T-cell (primary cell): ENCODE measurements around the gene FBXO34. TPM values are rescaled to one million over a fixed set of nuclear protein-coding genes. Genes with fewer than 3 reads are reported as not detected.

Experiments
- ATAC-seq, 4 experiments: fragments of 200-7000 bp in 3 of 4; fragments of 150-1000 bp in 1 of 4; cut with Tn5 transposase; replicated peaks in 1 of 4; 1 replicate in 3 of 4; 2 replicates in 1 of 4; pipeline ENCODE4 v1.10.0; 2021; ENCODE audit warnings: moderate library complexity in 3 of 4, mild to moderate bottlenecking in 2 of 4, moderate number of reproducible peaks in 1 of 4
- CTCF ChIA-PET, 2 donors: fragments of 300-600 bp; sonication (Branson Sonifier 250); formaldehyde crosslinking; loops; one replicate each; lab custom pipeline; 2022; ENCODE audit warnings: antibody characterized with exemption in 2 of 2; lab: Charles Lee
- POLR2A ChIA-PET, 2 donors: fragments of 300-600 bp; sonication (Branson Sonifier 250); formaldehyde crosslinking; loops; one replicate each; lab custom pipeline; 2022; ENCODE audit warnings: antibody characterized with exemption in 2 of 2; lab: Charles Lee
- DNase-seq, 35 experiments: peaks; one replicate each; pipeline versions ENCODE4 v3.0.0 to v3.0.0-alpha.2; 2013 to 2023
- H3K27ac ChIP-seq: one replicate; pipeline ENCODE4 v1.5.1; 2013; ENCODE audit warnings: low read length
- H3K27me3 ChIP-seq, 2 experiments: replicated peaks in 1 of 2; 1 replicate in 1 of 2; 2 replicates in 1 of 2; pipeline versions ENCODE4 v1.6.1 to v1.7.0; 2013; ENCODE audit warnings: low read length in 1 of 2, mixed read lengths in 1 of 2; ENCODE audit not compliant: control insufficient read depth in 2 of 2, insufficient read depth in 2 of 2; ENCODE audit errors: extremely low read depth in 1 of 2
- H3K36me3 ChIP-seq, 2 donors: 1 replicate in 1 of 2; 2 replicates in 1 of 2; pipeline versions ENCODE4 v1.6.1 to v1.7.0; 2013; ENCODE audit warnings: low read length in 1 of 2; ENCODE audit not compliant: control insufficient read depth in 2 of 2, insufficient read depth in 1 of 2; ENCODE audit errors: extremely low read depth in 1 of 2
- H3K4me1 ChIP-seq, 2 experiments: 1 replicate in 1 of 2; 2 replicates in 1 of 2; pipeline versions ENCODE4 v1.6.1 to v1.7.0; 2013; ENCODE audit warnings: low read length in 2 of 2, mixed read lengths in 1 of 2; ENCODE audit not compliant: insufficient read depth in 2 of 2, control insufficient read depth in 1 of 2; ENCODE audit errors: extremely low read depth in 1 of 2
- H3K4me3 ChIP-seq, 2 donors: 1 replicate in 1 of 2; 2 replicates in 1 of 2; pipeline versions ENCODE4 v1.5.1 to v1.7.0; 2013; ENCODE audit warnings: mild to moderate bottlenecking in 2 of 2, low read length in 1 of 2, moderate library complexity in 1 of 2; ENCODE audit not compliant: control insufficient read depth in 1 of 2; ENCODE audit errors: extremely low read depth in 1 of 2
- H3K9me3 ChIP-seq: 2 replicates; pipeline ENCODE4 v1.7.0; 2013
- H3K27ac Mint-ChIP-seq, 2 donors: one replicate each; pipeline ENCODE4 v1.8.0; 2020 to 2021; ENCODE audit warnings: mild to moderate bottlenecking in 2 of 2, mixed read lengths in 2 of 2
- H3K27me3 Mint-ChIP-seq, 2 donors: one replicate each; pipeline ENCODE4 v1.8.0; 2021 to 2022; ENCODE audit warnings: mixed read lengths in 2 of 2
- H3K36me3 Mint-ChIP-seq: one replicate; pipeline ENCODE4 v1.8.0; 2021; ENCODE audit warnings: mixed read lengths
- H3K4me1 Mint-ChIP-seq, 3 donors: one replicate each; pipeline ENCODE4 v1.8.0; 2020 to 2022; ENCODE audit warnings: mixed read lengths in 3 of 3, mild to moderate bottlenecking in 1 of 3
- H3K4me3 Mint-ChIP-seq, 3 donors: one replicate each; pipeline ENCODE4 v1.8.0; 2020 to 2022; ENCODE audit warnings: mild to moderate bottlenecking in 3 of 3, mixed read lengths in 3 of 3, moderate library complexity in 3 of 3
- H3K9me3 Mint-ChIP-seq, 3 donors: one replicate each; pipeline ENCODE4 v1.8.0; 2020 to 2022; ENCODE audit warnings: mixed read lengths in 3 of 3
- WGBS: methylation state at CpG from one replicate; pipeline ENCODE4 v1.1.5; 2013; ENCODE audit warnings: missing lambda C conversion rate; ENCODE audit not compliant: insufficient coverage; 5-methylcytosine and 5-hydroxymethylcytosine counted together
- total RNA-seq, 35 experiments: library from RNA in 6 of 35; stranded (reverse) in 6 of 35; fragments of 120-200 nt in 1 of 35; gene quantifications; one replicate each; pipeline versions ENCODE4 v1.2.1 to v1.2.4 and lab custom pipeline; 2013 to 2026

FBXO34 gene
- total RNA-seq, 5 donors from 2014 or later (not counting 1 experiment from before 2014, with no cell fraction given): 22.1 to 36.9 (median 28.7) TPM

- no peak overlapping the region for H3K27ac Mint-ChIP-seq
- ChIA-PET POLR2A (no interaction called here), CTCF (no interaction called here)
- DNase-seq (no peak), ATAC-seq (no peak)
- Histone ChIP-seq H3K9me3 (no peaks in the 10 kb centered on the region), H3K4me3 (no peak overlapping the region), H3K4me1 (no peaks in the 10 kb centered on the region), H3K36me3 (no peaks in the 10 kb centered on the region), H3K27me3 (peaks cover 0 to under 1% of the 10 kb centered on the region in 2 experiments), H3K27ac (no peak overlapping the region)
- no peak overlapping the region for H3K4me3 Mint-ChIP-seq
- H3K36me3 Mint-ChIP-seq: no peaks in the 10 kb centered on the region
- no peaks in the 10 kb centered on the region for H3K9me3 Mint-ChIP-seq
- no peaks in the 10 kb centered on the region for H3K4me1 Mint-ChIP-seq
- WGBS: 100% methylated on average over 3 of the region's 4 CpGs
- peaks cover 5 to 15% of the 10 kb centered on the region in 2 donors for H3K27me3 Mint-ChIP-seq
These were observed 22.8 kb upstream of the FBXO34 start for GRCh38 chr14:55248411-55248810.

- no peaks in the 10 kb centered on the region for H3K36me3 Mint-ChIP-seq
- ChIA-PET POLR2A (interaction anchor here in 1 of 2 donors (0.6 kb wide), 1 partner anchor 53 kb away, joined by 17 read pairs; no protein-coding TSS in a partner anchor), CTCF (interaction anchor here (0.5 to 2.2 kb wide), 4 partner anchors 14 to 447 kb away, joined by 3 to 5 read pairs (median 4); no protein-coding TSS in a partner anchor)
- no peak overlapping the region for H3K27ac Mint-ChIP-seq
- H3K4me3 Mint-ChIP-seq: no peak overlapping the region
- H3K27me3 Mint-ChIP-seq: peaks cover 5 to 15% of the 10 kb centered on the region in 2 donors
- 86% methylated on average over 4 of the region's 4 CpGs for WGBS
- no peak for DNase-seq
- Histone ChIP-seq H3K4me3 (no peak overlapping the region), H3K27ac (no peak overlapping the region), H3K36me3 (no peaks in the 10 kb centered on the region), H3K27me3 (peaks cover 0 to 2% of the 10 kb centered on the region in 2 experiments), H3K9me3 (no peaks in the 10 kb centered on the region), H3K4me1 (no peaks in the 10 kb centered on the region)
- ATAC-seq: no peak
- no peaks in the 10 kb centered on the region for H3K9me3 Mint-ChIP-seq
- H3K4me1 Mint-ChIP-seq: no peaks in the 10 kb centered on the region
These were observed 21.8 kb upstream of the FBXO34 start for GRCh38 chr14:55249423-55249822.

GRCh38 chr14:55253276-55253675, 17.9 kb upstream of the FBXO34 start:
- no peak overlapping the region for H3K27ac ChIP-seq
- Mint-ChIP-seq H3K4me1 (no peaks in the 10 kb centered on the region), H3K27ac (no peak overlapping the region), H3K9me3 (no peaks in the 10 kb centered on the region), H3K27me3 (peaks cover 3 to 15% of the 10 kb centered on the region in 2 donors), H3K36me3 (no peaks in the 10 kb centered on the region), H3K4me3 (no peak overlapping the region)
- ChIA-PET CTCF (interaction anchor here in 1 of 2 donors (0.7 kb wide), 1 partner anchor 17 kb away, joined by 3 read pairs; no protein-coding TSS in a partner anchor), POLR2A (no interaction called here)
- H3K4me1 ChIP-seq: no peaks in the 10 kb centered on the region
- ATAC-seq: no peak
- no peak overlapping the region for H3K4me3 ChIP-seq
- H3K36me3 ChIP-seq: no peaks in the 10 kb centered on the region
- no CpG with 5 or more reads among the region's 5 CpGs for WGBS
- no peaks in the 10 kb centered on the region for H3K9me3 ChIP-seq
- H3K27me3 ChIP-seq: peaks cover 2% of the 10 kb centered on the region in 2 experiments
- DNase-seq: no peak

GRCh38 chr14:55254581-55254980, 16.6 kb upstream of the FBXO34 start:
- H3K4me1 Mint-ChIP-seq: no peaks in the 10 kb centered on the region
- POLR2A ChIA-PET: interaction anchor here in 1 of 2 donors (0.6 kb wide), 1 partner anchor 17 kb away, joined by 3 read pairs; no protein-coding TSS in a partner anchor

GRCh38 chr14:55255979-55256378, 15.2 kb upstream of the FBXO34 start:
- Mint-ChIP-seq H3K27ac (no peak overlapping the region), H3K9me3 (no peaks in the 10 kb centered on the region), H3K36me3 (no peaks in the 10 kb centered on the region), H3K4me3 (no peak overlapping the region), H3K4me1 (no peaks in the 10 kb centered on the region), H3K27me3 (peaks cover 0 to 3% of the 10 kb centered on the region in 2 donors)
- H3K27me3 ChIP-seq: peaks cover 2% of the 10 kb centered on the region in 2 experiments
- H3K27ac ChIP-seq: no peak overlapping the region
- H3K9me3 ChIP-seq: no peaks in the 10 kb centered on the region
- no peaks in the 10 kb centered on the region for H3K4me1 ChIP-seq
- 100% methylated on average over 1 of the region's 3 CpGs for WGBS
- no peaks in the 10 kb centered on the region for H3K36me3 ChIP-seq
- H3K4me3 ChIP-seq: no peak overlapping the region
- ChIA-PET POLR2A (no interaction called here), CTCF (interaction anchor here in 1 of 2 donors (0.6 kb wide), 1 partner anchor 42 kb away, joined by 3 read pairs; no protein-coding TSS in a partner anchor)
- DNase-seq (no peak), ATAC-seq (no peak)

More at GRCh38 chr14:55254581-55254980, 16.6 kb upstream of the FBXO34 start:
- ATAC-seq (no peak), DNase-seq (no peak)
- Histone ChIP-seq H3K4me1 (no peaks in the 10 kb centered on the region), H3K9me3 (no peaks in the 10 kb centered on the region), H3K27me3 (peaks cover 2% of the 10 kb centered on the region in 2 experiments), H3K27ac (no peak overlapping the region), H3K36me3 (no peaks in the 10 kb centered on the region), H3K4me3 (no peak overlapping the region)
- WGBS: no CpG with 5 or more reads among the region's 1 CpG
- H3K9me3 Mint-ChIP-seq: no peaks in the 10 kb centered on the region
- no peaks in the 10 kb centered on the region for H3K36me3 Mint-ChIP-seq
- H3K4me3 Mint-ChIP-seq: no peak overlapping the region
- CTCF ChIA-PET: interaction anchor here (1.2 to 1.3 kb wide), 2 partner anchors 9 to 16 kb away, joined by 3 to 7 read pairs; no protein-coding TSS in a partner anchor
- H3K27me3 Mint-ChIP-seq: peaks cover 3 to 4% of the 10 kb centered on the region in 2 donors
- H3K27ac Mint-ChIP-seq: no peak overlapping the region

- Mint-ChIP-seq H3K4me3 (no peak overlapping the region), H3K36me3 (no peaks in the 10 kb centered on the region), H3K27ac (no peak overlapping the region), H3K4me1 (no peaks in the 10 kb centered on the region), H3K27me3 (peaks cover 0 to 3% of the 10 kb centered on the region in 2 donors), H3K9me3 (no peaks in the 10 kb centered on the region)
- ATAC-seq (no peak), DNase-seq (no peak)
- Histone ChIP-seq H3K36me3 (no peaks in the 10 kb centered on the region), H3K4me1 (no peaks in the 10 kb centered on the region), H3K4me3 (no peak overlapping the region), H3K27me3 (peaks cover 2% of the 10 kb centered on the region in 2 experiments), H3K27ac (no peak overlapping the region), H3K9me3 (no peaks in the 10 kb centered on the region)
- POLR2A ChIA-PET: no interaction called here
- CTCF ChIA-PET: interaction anchor here in 1 of 2 donors (0.6 to 3.5 kb wide), 2 partner anchors 42 to 98 kb away, joined by 3 to 9 read pairs; no protein-coding TSS in a partner anchor
- 94% methylated on average over 2 of the region's 6 CpGs for WGBS
These were observed 14.6 kb upstream of the FBXO34 start for GRCh38 chr14:55256586-55256985.
